Measurements from ENCODE around the gene KL.

- TF ChIP-seq SP1 (IDR thresholded peaks at IDR 0.05; ENCODE audit: low read depth, low read length), result no peak
- no peak for TF ChIP-seq BACH1 (IDR thresholded peaks at IDR 0.05; ENCODE audit: low read length)
- TF ChIP-seq POLR2AphosphoS5 (IDR thresholded peaks at IDR 0.05; ENCODE audit: low read depth, low read length), result no peak
- TF ChIP-seq CTCF (IDR thresholded peaks at IDR 0.05; ENCODE audit: control extremely low read depth in 1 of 3, insufficient read depth in 1 of 3, low read depth in 1 of 3, low read length in 3 of 3), result no peak
- no peak for TF ChIP-seq POLR2A (IDR thresholded peaks at IDR 0.05; ENCODE audit: control extremely low read depth in 1 of 2, low read depth in 2 of 2, low read length in 2 of 2)
- no peak for TF ChIP-seq ZNF274 (IDR thresholded peaks at IDR 0.05; ENCODE audit: borderline replicate concordance, extremely low read depth, low read length)
- no peak for TF ChIP-seq GABPA (IDR thresholded peaks at IDR 0.05; ENCODE audit: borderline replicate concordance, insufficient read depth, low read length)
Observed at GRCh38 chr13:33018886-33019285, 2.7 kb downstream of the KL start.
